SK-N-SH (cell line): ENCODE measurements around the gene ZMYND15. TPM values are rescaled to one million over a fixed set of nuclear protein-coding genes. Genes with fewer than 3 reads are reported as not detected.

Experiments
- CTCF ChIA-PET: fragments of 300-600, 350-600 bp; formaldehyde crosslinking; extraction: SDS; loops from one replicate; lab custom pipeline; 2021; lab: Yijun Ruan, JAX
- POLR2A ChIA-PET: fragments of 350-600 bp; sonication (Branson Sonifier 250); formaldehyde crosslinking; extraction: SDS; loops from one replicate; lab custom pipeline; 2020; ENCODE audit warnings: antibody characterized with exemption, inconsistent platforms; lab: Yijun Ruan, JAX
- DNase-seq: peaks from one replicate; pipeline ENCODE4 v3.0.0; 2012
- H2AFZ ChIP-seq: fragments of 200-600 bp; sonication (generic); 2 replicates; pipeline ENCODE4 v1.8.1; 2016; ENCODE audit warnings: antibody characterized with exemption, mild to moderate bottlenecking, low read depth
- H3F3A ChIP-seq: fragments of 200-600 bp; sonication (generic); replicated peaks from 2 replicates; pipeline ENCODE3; 2016; ENCODE audit warnings: antibody characterized with exemption, mild to moderate bottlenecking; ENCODE audit not compliant: insufficient read depth
- H3K27ac ChIP-seq, 2 experiments: fragments of 200-500 bp in 1 of 2; fragments of 200-600 bp in 1 of 2; sonication (Bioruptor generic) in 1 of 2; sonication (generic), shearing (Covaris generic) in 1 of 2; 2 replicates each; pipeline versions ENCODE4 v1.5.1 to v1.6.1; 2014 to 2016; ENCODE audit warnings: low read depth in 2 of 2, inconsistent platforms in 1 of 2, low read length in 1 of 2, mild to moderate bottlenecking in 1 of 2, mixed read lengths in 1 of 2
- H3K27me3 ChIP-seq: fragments of 200-600 bp; sonication (generic), shearing (Covaris generic); 2 replicates; pipeline ENCODE4 v1.6.1; 2016; ENCODE audit warnings: mixed run types; ENCODE audit not compliant: insufficient read depth
- H3K36me3 ChIP-seq, 2 experiments: fragments of 200-500 bp in 1 of 2; fragments of 200-600 bp in 1 of 2; sonication (Bioruptor generic) in 1 of 2; sonication (generic) in 1 of 2; replicated peaks in 1 of 2; 2 replicates each; pipeline versions ENCODE3 to v1.5.1; 2014 to 2016; ENCODE audit warnings: low read length in 1 of 2, mild to moderate bottlenecking in 1 of 2; ENCODE audit not compliant: insufficient read depth in 2 of 2, control insufficient read depth in 1 of 2
- H3K4me1 ChIP-seq, 2 experiments: fragments of 200-500 bp in 1 of 2; fragments of 200-600 bp in 1 of 2; sonication (Bioruptor generic) in 1 of 2; sonication (generic), shearing (Covaris generic) in 1 of 2; 2 replicates each; pipeline versions ENCODE4 v1.5.1 to v1.6.1; 2014 to 2016; ENCODE audit warnings: low read depth in 1 of 2, low read length in 1 of 2, mixed run types in 1 of 2; ENCODE audit not compliant: insufficient read depth in 2 of 2, control insufficient read depth in 1 of 2
- H3K4me2 ChIP-seq: fragments of 200-600 bp; sonication (generic), shearing (Covaris generic); 2 replicates; pipeline ENCODE4 v1.6.1; 2017; ENCODE audit warnings: mixed run types
- H3K4me3 ChIP-seq, 2 experiments: fragments of 200-500 bp in 1 of 2; fragments of 200-600 bp in 1 of 2; sonication (Bioruptor generic) in 1 of 2; sonication (generic), shearing (Covaris generic) in 1 of 2; 2 replicates each; pipeline versions ENCODE4 v1.5.1 to v1.8.1; 2014 to 2016; ENCODE audit warnings: low read depth in 2 of 2, inconsistent platforms in 1 of 2, low read length in 1 of 2, mild to moderate bottlenecking in 1 of 2, mixed read lengths in 1 of 2, moderate library complexity in 1 of 2
- H3K79me2 ChIP-seq: fragments of 200-600 bp; sonication (generic); 2 replicates; pipeline ENCODE4 v1.8.1; 2017; ENCODE audit warnings: mild to moderate bottlenecking; ENCODE audit not compliant: insufficient read depth
- H3K9ac ChIP-seq: fragments of 200-600 bp; sonication (generic); 2 replicates; pipeline ENCODE4 v1.6.1; 2017; ENCODE audit warnings: mixed run types
- H3K9me2 ChIP-seq: fragments of 200-600 bp; sonication (generic); 2 replicates; pipeline ENCODE4 v1.6.1; 2017; ENCODE audit warnings: mixed run types
- H3K9me3 ChIP-seq: fragments of 200-600 bp; sonication (generic); 2 replicates; pipeline ENCODE4 v1.6.1; 2017; ENCODE audit warnings: mixed run types, mild to moderate bottlenecking, moderate library complexity
- H4K20me1 ChIP-seq: fragments of 200-600 bp; sonication (generic); 2 replicates; pipeline ENCODE4 v1.6.1; 2017; ENCODE audit warnings: mild to moderate bottlenecking, mixed run types; ENCODE audit not compliant: insufficient read depth
- ELF1 ChIP-seq: IDR thresholded peaks from 2 replicates; pipeline ENCODE4 v1.4.0; 2012
- EP300 ChIP-seq, 2 experiments: IDR thresholded peaks; 2 replicates each; pipeline versions ENCODE4 v1.4.0 to v1.6.1; 2012; ENCODE audit warnings: borderline replicate concordance in 1 of 2, low read depth in 1 of 2, low read length in 1 of 2
- FOXM1 ChIP-seq: IDR thresholded peaks from 2 replicates; pipeline ENCODE4 v1.4.0; 2012; ENCODE audit warnings: low read depth, mild to moderate bottlenecking
- JUND ChIP-seq: IDR thresholded peaks from 2 replicates; pipeline ENCODE4 v1.4.0; 2012
- MXI1 ChIP-seq: IDR thresholded peaks from 2 replicates; pipeline ENCODE4 v1.6.1; 2012; ENCODE audit warnings: mild to moderate bottlenecking, low read depth, low read length, improper control_type of control experiment
- NRF1 ChIP-seq: IDR thresholded peaks from 2 replicates; pipeline ENCODE4 v1.6.1; 2012; ENCODE audit warnings: low read depth, mild to moderate bottlenecking, low read length
- POLR2AphosphoS5 ChIP-seq: IDR thresholded peaks from 2 replicates; pipeline ENCODE4 v1.6.1; 2012; ENCODE audit warnings: low read depth, low read length
- RFX5 ChIP-seq: IDR thresholded peaks from 2 replicates; pipeline ENCODE4 v1.6.1; 2012; ENCODE audit warnings: mild to moderate bottlenecking, improper control_type of control experiment, low read length
- SIN3A ChIP-seq: IDR thresholded peaks from 2 replicates; pipeline ENCODE4 v1.6.1; 2012; ENCODE audit warnings: low read depth, mild to moderate bottlenecking, low read length, moderate library complexity, borderline replicate concordance
- WGBS: methylation state at CpG from one replicate; pipeline ENCODE4 v1.1.6; 2017; ENCODE audit warnings: low lambda C conversion rate; 5-methylcytosine and 5-hydroxymethylcytosine counted together
- polyA plus RNA-seq, 3 experiments: library from polyadenylated mRNA; depleted of rRNA; stranded (reverse); fragments of >200 nt; gene quantifications; 2 replicates each; pipeline ENCODE4 v1.2.3, GENCODE V29; 2012
- TF ChIP-seq, protein P1 (sequence below): IDR thresholded peaks from 2 replicates; pipeline ENCODE4; 2012
- TF ChIP-seq, protein P2 (sequence below): IDR thresholded peaks from 2 replicates; pipeline ENCODE4 v1.4.0; 2012; ENCODE audit warnings: low read depth, borderline replicate concordance
- TF ChIP-seq, protein P3 (sequence below): fragments of 200-600 bp; sonication (generic); IDR thresholded peaks from 2 replicates; pipeline ENCODE4 v1.6.1; 2017; ENCODE audit warnings: antibody characterized with exemption, mild to moderate bottlenecking, moderate library complexity
- TF ChIP-seq, protein P4 (sequence below): fragments of 150-350 bp; IDR thresholded peaks from 2 replicates; pipeline ENCODE4 v1.6.1; 2016; ENCODE audit warnings: mild to moderate bottlenecking, low read depth, low read length
- TF ChIP-seq, protein P5 (sequence below): IDR thresholded peaks from 2 replicates; pipeline ENCODE4 v1.4.0; 2012; ENCODE audit warnings: low read depth
- TF ChIP-seq, protein P6 (sequence below): IDR thresholded peaks from 2 replicates; pipeline ENCODE4 v1.6.1; 2012; ENCODE audit warnings: mild to moderate bottlenecking, low read depth, low read length, moderate library complexity
- TF ChIP-seq, protein P7 (sequence below): fragments of 150-350 bp; IDR thresholded peaks from 2 replicates; pipeline ENCODE4 v1.6.1; 2017; ENCODE audit warnings: antibody characterized with exemption, low read length, low read depth, borderline replicate concordance

Gene ZMYND15
- polyA plus RNA-seq, 1 of the 3 experiments (the other 2 are of a cell fraction): 0.08 TPM

DNA sequence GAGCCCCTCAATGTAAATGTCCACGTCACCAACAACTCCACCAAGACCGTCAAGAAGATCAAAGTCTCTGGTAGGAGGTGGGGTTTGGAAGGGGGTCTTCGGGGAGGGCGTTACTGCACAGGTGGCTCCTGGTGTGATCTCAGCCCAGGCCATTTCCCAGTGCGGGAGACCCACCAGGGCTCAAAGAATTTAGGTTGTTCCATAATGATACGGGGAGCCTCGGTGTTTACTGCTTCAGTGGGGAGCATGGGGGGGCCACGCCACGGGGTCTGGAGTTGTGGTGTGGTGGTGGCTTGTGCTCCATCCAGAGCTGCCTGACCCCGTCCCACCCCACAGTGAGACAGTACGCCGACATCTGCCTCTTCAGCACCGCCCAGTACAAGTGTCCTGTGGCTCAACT, 21.4 kb upstream of the ZMYND15 start:
- CTCF ChIA-PET: no interaction called here

DNA sequence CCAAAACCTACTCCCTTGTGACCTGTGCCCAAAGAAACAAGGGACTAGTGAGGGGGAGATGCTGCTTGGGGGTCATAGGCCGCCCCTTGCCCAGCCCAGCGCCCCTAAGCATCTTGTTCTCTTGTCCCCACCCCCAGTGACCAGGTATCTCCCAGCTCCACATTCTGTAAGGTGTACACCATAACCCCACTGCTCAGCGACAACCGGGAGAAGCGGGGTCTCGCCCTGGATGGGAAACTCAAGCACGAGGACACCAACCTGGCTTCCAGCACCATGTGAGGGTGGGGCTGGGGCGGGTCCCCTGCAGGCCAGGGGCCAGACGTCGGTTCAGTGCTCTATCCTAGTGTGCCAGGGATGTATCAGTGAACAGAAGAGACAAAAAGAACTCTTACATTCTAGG, 20.5 kb upstream of the ZMYND15 start:
- H3K9me2 ChIP-seq: no peaks in the 10 kb centered on the region
- CTCF ChIA-PET: no interaction called here
- TF ChIP-seq, protein P1, sequence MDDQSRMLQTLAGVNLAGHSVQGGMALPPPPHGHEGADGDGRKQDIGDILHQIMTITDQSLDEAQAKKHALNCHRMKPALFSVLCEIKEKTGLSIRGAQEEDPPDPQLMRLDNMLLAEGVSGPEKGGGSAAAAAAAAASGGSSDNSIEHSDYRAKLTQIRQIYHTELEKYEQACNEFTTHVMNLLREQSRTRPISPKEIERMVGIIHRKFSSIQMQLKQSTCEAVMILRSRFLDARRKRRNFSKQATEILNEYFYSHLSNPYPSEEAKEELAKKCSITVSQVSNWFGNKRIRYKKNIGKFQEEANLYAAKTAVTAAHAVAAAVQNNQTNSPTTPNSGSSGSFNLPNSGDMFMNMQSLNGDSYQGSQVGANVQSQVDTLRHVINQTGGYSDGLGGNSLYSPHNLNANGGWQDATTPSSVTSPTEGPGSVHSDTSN: no peak
- TF ChIP-seq FOXM1: no peak
- TF ChIP-seq, protein P2, sequence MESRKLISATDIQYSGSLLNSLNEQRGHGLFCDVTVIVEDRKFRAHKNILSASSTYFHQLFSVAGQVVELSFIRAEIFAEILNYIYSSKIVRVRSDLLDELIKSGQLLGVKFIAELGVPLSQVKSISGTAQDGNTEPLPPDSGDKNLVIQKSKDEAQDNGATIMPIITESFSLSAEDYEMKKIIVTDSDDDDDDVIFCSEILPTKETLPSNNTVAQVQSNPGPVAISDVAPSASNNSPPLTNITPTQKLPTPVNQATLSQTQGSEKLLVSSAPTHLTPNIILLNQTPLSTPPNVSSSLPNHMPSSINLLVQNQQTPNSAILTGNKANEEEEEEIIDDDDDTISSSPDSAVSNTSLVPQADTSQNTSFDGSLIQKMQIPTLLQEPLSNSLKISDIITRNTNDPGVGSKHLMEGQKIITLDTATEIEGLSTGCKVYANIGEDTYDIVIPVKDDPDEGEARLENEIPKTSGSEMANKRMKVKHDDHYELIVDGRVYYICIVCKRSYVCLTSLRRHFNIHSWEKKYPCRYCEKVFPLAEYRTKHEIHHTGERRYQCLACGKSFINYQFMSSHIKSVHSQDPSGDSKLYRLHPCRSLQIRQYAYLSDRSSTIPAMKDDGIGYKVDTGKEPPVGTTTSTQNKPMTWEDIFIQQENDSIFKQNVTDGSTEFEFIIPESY: no peak
- TF ChIP-seq, protein P3, sequence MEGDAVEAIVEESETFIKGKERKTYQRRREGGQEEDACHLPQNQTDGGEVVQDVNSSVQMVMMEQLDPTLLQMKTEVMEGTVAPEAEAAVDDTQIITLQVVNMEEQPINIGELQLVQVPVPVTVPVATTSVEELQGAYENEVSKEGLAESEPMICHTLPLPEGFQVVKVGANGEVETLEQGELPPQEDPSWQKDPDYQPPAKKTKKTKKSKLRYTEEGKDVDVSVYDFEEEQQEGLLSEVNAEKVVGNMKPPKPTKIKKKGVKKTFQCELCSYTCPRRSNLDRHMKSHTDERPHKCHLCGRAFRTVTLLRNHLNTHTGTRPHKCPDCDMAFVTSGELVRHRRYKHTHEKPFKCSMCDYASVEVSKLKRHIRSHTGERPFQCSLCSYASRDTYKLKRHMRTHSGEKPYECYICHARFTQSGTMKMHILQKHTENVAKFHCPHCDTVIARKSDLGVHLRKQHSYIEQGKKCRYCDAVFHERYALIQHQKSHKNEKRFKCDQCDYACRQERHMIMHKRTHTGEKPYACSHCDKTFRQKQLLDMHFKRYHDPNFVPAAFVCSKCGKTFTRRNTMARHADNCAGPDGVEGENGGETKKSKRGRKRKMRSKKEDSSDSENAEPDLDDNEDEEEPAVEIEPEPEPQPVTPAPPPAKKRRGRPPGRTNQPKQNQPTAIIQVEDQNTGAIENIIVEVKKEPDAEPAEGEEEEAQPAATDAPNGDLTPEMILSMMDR: no peak
- TF ChIP-seq, protein P4, sequence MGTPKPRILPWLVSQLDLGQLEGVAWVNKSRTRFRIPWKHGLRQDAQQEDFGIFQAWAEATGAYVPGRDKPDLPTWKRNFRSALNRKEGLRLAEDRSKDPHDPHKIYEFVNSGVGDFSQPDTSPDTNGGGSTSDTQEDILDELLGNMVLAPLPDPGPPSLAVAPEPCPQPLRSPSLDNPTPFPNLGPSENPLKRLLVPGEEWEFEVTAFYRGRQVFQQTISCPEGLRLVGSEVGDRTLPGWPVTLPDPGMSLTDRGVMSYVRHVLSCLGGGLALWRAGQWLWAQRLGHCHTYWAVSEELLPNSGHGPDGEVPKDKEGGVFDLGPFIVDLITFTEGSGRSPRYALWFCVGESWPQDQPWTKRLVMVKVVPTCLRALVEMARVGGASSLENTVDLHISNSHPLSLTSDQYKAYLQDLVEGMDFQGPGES: no peak
- no peak for TF ChIP-seq MXI1
- no peak for TF ChIP-seq JUND
- TF ChIP-seq, protein P5, sequence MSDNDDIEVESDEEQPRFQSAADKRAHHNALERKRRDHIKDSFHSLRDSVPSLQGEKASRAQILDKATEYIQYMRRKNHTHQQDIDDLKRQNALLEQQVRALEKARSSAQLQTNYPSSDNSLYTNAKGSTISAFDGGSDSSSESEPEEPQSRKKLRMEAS: no peak
- TF ChIP-seq, protein P6, sequence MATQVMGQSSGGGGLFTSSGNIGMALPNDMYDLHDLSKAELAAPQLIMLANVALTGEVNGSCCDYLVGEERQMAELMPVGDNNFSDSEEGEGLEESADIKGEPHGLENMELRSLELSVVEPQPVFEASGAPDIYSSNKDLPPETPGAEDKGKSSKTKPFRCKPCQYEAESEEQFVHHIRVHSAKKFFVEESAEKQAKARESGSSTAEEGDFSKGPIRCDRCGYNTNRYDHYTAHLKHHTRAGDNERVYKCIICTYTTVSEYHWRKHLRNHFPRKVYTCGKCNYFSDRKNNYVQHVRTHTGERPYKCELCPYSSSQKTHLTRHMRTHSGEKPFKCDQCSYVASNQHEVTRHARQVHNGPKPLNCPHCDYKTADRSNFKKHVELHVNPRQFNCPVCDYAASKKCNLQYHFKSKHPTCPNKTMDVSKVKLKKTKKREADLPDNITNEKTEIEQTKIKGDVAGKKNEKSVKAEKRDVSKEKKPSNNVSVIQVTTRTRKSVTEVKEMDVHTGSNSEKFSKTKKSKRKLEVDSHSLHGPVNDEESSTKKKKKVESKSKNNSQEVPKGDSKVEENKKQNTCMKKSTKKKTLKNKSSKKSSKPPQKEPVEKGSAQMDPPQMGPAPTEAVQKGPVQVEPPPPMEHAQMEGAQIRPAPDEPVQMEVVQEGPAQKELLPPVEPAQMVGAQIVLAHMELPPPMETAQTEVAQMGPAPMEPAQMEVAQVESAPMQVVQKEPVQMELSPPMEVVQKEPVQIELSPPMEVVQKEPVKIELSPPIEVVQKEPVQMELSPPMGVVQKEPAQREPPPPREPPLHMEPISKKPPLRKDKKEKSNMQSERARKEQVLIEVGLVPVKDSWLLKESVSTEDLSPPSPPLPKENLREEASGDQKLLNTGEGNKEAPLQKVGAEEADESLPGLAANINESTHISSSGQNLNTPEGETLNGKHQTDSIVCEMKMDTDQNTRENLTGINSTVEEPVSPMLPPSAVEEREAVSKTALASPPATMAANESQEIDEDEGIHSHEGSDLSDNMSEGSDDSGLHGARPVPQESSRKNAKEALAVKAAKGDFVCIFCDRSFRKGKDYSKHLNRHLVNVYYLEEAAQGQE: no peak
- no peak for TF ChIP-seq NRF1
- TF ChIP-seq, protein P7, sequence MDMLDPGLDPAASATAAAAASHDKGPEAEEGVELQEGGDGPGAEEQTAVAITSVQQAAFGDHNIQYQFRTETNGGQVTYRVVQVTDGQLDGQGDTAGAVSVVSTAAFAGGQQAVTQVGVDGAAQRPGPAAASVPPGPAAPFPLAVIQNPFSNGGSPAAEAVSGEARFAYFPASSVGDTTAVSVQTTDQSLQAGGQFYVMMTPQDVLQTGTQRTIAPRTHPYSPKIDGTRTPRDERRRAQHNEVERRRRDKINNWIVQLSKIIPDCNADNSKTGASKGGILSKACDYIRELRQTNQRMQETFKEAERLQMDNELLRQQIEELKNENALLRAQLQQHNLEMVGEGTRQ: no peak
- TF ChIP-seq SIN3A: no peak
- no peak for TF ChIP-seq EP300 (IDR thresholded peaks at IDR 0.05; ENCODE audit: borderline replicate concordance in 1 of 2, low read depth in 1 of 2, low read length in 1 of 2)
- no peak for TF ChIP-seq ELF1

More for the DNA sequence above, 21.4 kb upstream of the ZMYND15 start:
- peaks cover 0 to 4% of the 10 kb centered on the region in 2 experiments for H3K36me3 ChIP-seq
- POLR2A ChIA-PET: no interaction called here
- no peak overlapping the region for H3K4me2 ChIP-seq
- no peak overlapping the region for H2AFZ ChIP-seq
- no peaks in the 10 kb centered on the region for H3K27me3 ChIP-seq
- no peaks in the 10 kb centered on the region for H4K20me1 ChIP-seq
- no peaks in the 10 kb centered on the region for H3K79me2 ChIP-seq
- no peaks in the 10 kb centered on the region for H3K9me3 ChIP-seq
- H3K4me1 ChIP-seq: no peaks in the 10 kb centered on the region
- TF ChIP-seq RFX5 (no peak), POLR2AphosphoS5 (no peak)
- H3K27ac ChIP-seq: no peak overlapping the region
- 96% methylated on average over 12 of the region's 13 CpGs for WGBS
- DNase-seq: no peak
- peaks cover 5% of the 10 kb centered on the region for H3F3A ChIP-seq
- H3K9me2 ChIP-seq: no peaks in the 10 kb centered on the region
- no peak overlapping the region for H3K9ac ChIP-seq
- H3K4me3 ChIP-seq: no peak overlapping the region

More for the DNA sequence above, 20.5 kb upstream of the ZMYND15 start:
- no peak overlapping the region for H2AFZ ChIP-seq
- no peak for DNase-seq
- H3K27me3 ChIP-seq: no peaks in the 10 kb centered on the region
- no peak overlapping the region for H3K4me2 ChIP-seq
- POLR2A ChIA-PET: interaction anchor here (1.1 kb wide), 1 partner anchor 12 kb away, joined by 3 read pairs; the partner anchor contains the start of gene MED11
- H3K4me3 ChIP-seq: no peak overlapping the region
- no peaks in the 10 kb centered on the region for H3K4me1 ChIP-seq
- peaks cover 0 to 4% of the 10 kb centered on the region in 2 experiments for H3K36me3 ChIP-seq
- H3K27ac ChIP-seq: no peak overlapping the region
- no peaks in the 10 kb centered on the region for H3K9me3 ChIP-seq
- no peaks in the 10 kb centered on the region for H3K79me2 ChIP-seq
- H3K9ac ChIP-seq: no peak overlapping the region
- H3F3A ChIP-seq: peaks cover 5% of the 10 kb centered on the region
- H4K20me1 ChIP-seq: no peaks in the 10 kb centered on the region
- 83% methylated on average over 9 of the region's 10 CpGs for WGBS
